GM12865 (cell line): ENCODE data around the gene KISS1R.
A peak's percentile ranks its signal among the peaks of the same experiment; 100 is the strongest.

ENCODE experiments used
- DNase-seq: peaks from one replicate; pipeline ENCODE4 v3.0.0; 2010; ENCODE audit warnings: low read depth
- H3K4me3 ChIP-seq: 2 replicates; pipeline ENCODE4 v1.5.1; 2011; ENCODE audit warnings: mild to moderate bottlenecking, low read depth, low read length, control low read depth
- TF ChIP-seq, protein P1 (sequence below): IDR thresholded peaks from 2 replicates; pipeline ENCODE4 v1.5.1; 2011; ENCODE audit warnings: low read length, control low read depth, low read depth, inconsistent platforms; ENCODE audit not compliant: insufficient read depth; ENCODE audit errors: missing control alignments

The KISS1R gene

GRCh38 chr19:964116-964520 is 47.0 kb downstream of the KISS1R start:
- no peak for DNase-seq
- TF ChIP-seq, protein P1, sequence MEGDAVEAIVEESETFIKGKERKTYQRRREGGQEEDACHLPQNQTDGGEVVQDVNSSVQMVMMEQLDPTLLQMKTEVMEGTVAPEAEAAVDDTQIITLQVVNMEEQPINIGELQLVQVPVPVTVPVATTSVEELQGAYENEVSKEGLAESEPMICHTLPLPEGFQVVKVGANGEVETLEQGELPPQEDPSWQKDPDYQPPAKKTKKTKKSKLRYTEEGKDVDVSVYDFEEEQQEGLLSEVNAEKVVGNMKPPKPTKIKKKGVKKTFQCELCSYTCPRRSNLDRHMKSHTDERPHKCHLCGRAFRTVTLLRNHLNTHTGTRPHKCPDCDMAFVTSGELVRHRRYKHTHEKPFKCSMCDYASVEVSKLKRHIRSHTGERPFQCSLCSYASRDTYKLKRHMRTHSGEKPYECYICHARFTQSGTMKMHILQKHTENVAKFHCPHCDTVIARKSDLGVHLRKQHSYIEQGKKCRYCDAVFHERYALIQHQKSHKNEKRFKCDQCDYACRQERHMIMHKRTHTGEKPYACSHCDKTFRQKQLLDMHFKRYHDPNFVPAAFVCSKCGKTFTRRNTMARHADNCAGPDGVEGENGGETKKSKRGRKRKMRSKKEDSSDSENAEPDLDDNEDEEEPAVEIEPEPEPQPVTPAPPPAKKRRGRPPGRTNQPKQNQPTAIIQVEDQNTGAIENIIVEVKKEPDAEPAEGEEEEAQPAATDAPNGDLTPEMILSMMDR = no peak
- no peak overlapping the region for H3K4me3 ChIP-seq

DNA sequence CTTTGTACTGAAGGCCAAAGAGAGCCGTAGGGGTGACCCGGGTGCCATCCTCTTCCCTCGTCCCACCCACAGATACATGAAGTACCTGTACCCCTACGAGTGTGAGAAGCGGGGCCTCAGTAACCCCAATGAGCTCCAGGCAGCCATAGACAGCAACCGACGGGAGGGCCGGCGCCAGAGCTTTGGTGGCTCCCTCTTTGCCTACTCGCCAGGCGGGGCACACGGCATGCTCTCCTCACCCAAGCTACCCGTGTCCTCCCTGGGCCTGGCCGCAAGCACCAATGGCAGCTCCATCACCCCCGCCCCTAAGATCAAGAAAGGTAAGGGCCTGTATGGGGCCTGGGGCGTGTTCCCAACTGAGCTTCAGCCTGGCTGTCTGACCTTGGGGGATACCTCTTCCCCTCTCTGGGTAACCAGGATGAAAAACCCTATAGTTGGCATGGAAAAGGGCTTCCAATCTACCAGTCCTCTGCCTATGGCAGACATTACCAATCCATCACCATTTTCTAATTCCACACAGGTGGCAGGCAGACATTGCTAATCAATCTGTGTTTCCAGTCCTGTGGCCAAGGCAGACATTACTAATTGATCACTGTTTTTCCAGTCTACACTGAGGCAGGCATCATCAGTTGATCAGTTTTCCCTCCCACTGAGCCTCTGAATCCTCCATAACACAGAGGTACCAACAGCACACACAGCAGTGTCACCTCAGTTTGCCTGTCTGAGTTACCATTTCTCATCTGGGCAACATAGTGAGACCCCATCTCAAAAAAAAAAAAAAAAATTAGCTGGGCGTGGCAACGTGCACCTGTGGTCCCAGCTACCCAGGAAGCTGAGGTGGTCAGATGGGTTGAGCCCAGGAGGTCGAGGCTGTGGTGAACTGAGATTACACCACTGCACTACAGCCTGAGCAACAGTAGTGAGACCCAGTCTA is 47.9 kb downstream of the KISS1R start:
- DNase-seq = peak; percentile 63
- TF ChIP-seq, protein P1 = no peak

DNA sequence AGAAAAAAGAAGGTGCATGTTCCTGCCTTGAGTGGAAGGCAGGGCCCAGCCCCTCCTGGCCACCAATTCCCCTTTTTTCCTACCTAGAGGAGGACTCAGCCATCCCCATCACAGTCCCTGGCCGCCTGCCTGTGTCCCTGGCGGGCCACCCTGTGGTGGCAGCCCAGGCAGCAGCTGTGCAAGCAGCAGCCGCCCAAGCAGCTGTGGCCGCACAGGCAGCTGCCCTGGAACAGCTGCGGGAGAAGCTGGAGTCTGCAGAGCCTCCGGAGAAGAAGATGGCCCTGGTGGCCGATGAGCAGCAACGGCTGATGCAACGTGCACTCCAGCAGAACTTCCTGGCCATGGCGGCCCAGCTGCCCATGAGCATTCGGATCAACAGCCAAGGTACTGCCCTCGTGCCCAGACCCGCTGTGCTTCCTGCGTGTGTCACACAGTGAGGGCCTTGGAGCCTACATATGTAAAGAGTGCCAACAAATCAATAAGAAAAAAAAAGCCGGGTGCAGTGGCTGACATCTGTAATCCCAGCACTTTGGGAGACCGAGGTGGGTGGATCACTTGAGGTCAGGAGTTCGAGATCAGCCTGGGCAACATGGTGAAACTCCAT is 49.5 kb downstream of the KISS1R start:
- TF ChIP-seq, protein P1 = no peak
- H3K4me3 ChIP-seq = no peak overlapping the region
- no peak for DNase-seq

More for the DNA sequence above, 47.9 kb downstream of the KISS1R start:
- no peak overlapping the region for H3K4me3 ChIP-seq
